ENCODE results near the gene SH2D7.

GRCh38 chr15:78084449-78084750 is 8.0 kb upstream of the SH2D7 start:
- TF ChIP-seq CTCF (IDR thresholded peaks at IDR 0.05) (no peak), EZH2 (IDR thresholded peaks at IDR 0.05; ENCODE audit: borderline replicate concordance, insufficient read depth, low read depth, low read length, poor library complexity, severe bottlenecking) (no peak)

All from B cell (primary cell).